OCI-LY7 (cell line): Measurements from ENCODE around the gene CMC1. TPM values are rescaled to one million over a fixed set of nuclear protein-coding genes. Genes with fewer than 3 reads are reported as not detected.

ENCODE experiments used
- BruUV-seq: library from RNA; stranded (reverse); fragments of 400-500 nt; replicated peaks from 2 replicates; lab custom pipeline; 2021; lab: Mats Ljungman, UMichigan
- CTCF ChIA-PET: fragments of 300-600 bp; sonication (Branson Sonifier 250); formaldehyde crosslinking; loops from one replicate; lab custom pipeline; 2022; ENCODE audit warnings: antibody characterized with exemption; ENCODE audit not compliant: unreplicated experiment; lab: Charles Lee
- POLR2A ChIA-PET: fragments of 300-600 bp; sonication (Branson Sonifier 250); formaldehyde crosslinking; loops from one replicate; lab custom pipeline; 2022; ENCODE audit warnings: antibody characterized with exemption; lab: Charles Lee
- DNase-seq: peaks from one replicate; pipeline ENCODE4 v3.0.0-alpha.2; 2015; ENCODE audit warnings: low spot score
- H2AFZ ChIP-seq: fragments of 200-600 bp; sonication (generic), shearing (Covaris generic); 2 replicates; pipeline ENCODE4 v1.6.1; 2014; ENCODE audit warnings: mild to moderate bottlenecking, antibody characterized with exemption, low read length, moderate library complexity
- H3K27ac ChIP-seq: fragments of 200-600 bp; sonication (generic); 2 replicates; pipeline ENCODE4 v1.5.1; 2014; ENCODE audit warnings: mixed run types, low read depth, mild to moderate bottlenecking, moderate library complexity, low read length, inconsistent platforms; ENCODE audit not compliant: poor library complexity, severe bottlenecking
- H3K36me3 ChIP-seq: fragments of 200-600 bp; sonication (generic); 2 replicates; pipeline ENCODE4 v1.6.1; 2014; ENCODE audit warnings: mild to moderate bottlenecking, antibody characterized with exemption, low read length, moderate library complexity, mixed read lengths; ENCODE audit not compliant: insufficient read depth
- H3K4me1 ChIP-seq: fragments of 200-600 bp; sonication (generic); 2 replicates; pipeline ENCODE4 v1.5.1; 2014; ENCODE audit warnings: mild to moderate bottlenecking, low read length; ENCODE audit not compliant: insufficient read depth, poor library complexity, severe bottlenecking
- H3K4me2 ChIP-seq: fragments of 200-600 bp; sonication (generic); 2 replicates; pipeline ENCODE4 v1.6.1; 2014; ENCODE audit warnings: mild to moderate bottlenecking, low read length
- H3K4me3 ChIP-seq: fragments of 200-600 bp; sonication (generic); 2 replicates; pipeline ENCODE4 v1.5.1; 2014; ENCODE audit warnings: mild to moderate bottlenecking, low read depth, low read length; ENCODE audit not compliant: poor library complexity, severe bottlenecking
- H3K79me2 ChIP-seq: fragments of 200-600 bp; sonication (generic); 2 replicates; pipeline ENCODE4 v1.6.1; 2016; ENCODE audit warnings: low read depth, mild to moderate bottlenecking, low read length, moderate library complexity, mixed read lengths; ENCODE audit not compliant: insufficient read depth
- H3K9me2 ChIP-seq: fragments of 200-600 bp; sonication (generic); 2 replicates; pipeline ENCODE4 v1.6.1; 2016; ENCODE audit warnings: mild to moderate bottlenecking, low read length, mixed read lengths; ENCODE audit not compliant: insufficient read depth
- H3K9me3 ChIP-seq: fragments of 200-600 bp; sonication (generic); 2 replicates; pipeline ENCODE4 v1.6.1; 2014; ENCODE audit warnings: mild to moderate bottlenecking, mixed run types, low read length, mixed read lengths
- H4K20me1 ChIP-seq: fragments of 200-600 bp; sonication (generic); 2 replicates; pipeline ENCODE4 v1.6.1; 2014; ENCODE audit warnings: mild to moderate bottlenecking, antibody characterized with exemption, low read length, moderate library complexity, mixed read lengths; ENCODE audit not compliant: insufficient read depth
- CTCF ChIP-seq: fragments of 200-600 bp; sonication (generic); conservative IDR thresholded peaks from 2 replicates; pipeline ENCODE4 v1.5.1; 2014; ENCODE audit warnings: mild to moderate bottlenecking, antibody characterized with exemption, low read length, moderate library complexity, mixed read lengths
- EZH2phosphoT487 ChIP-seq: fragments of 200-600 bp; sonication (generic); IDR thresholded peaks from 2 replicates; pipeline ENCODE4 v1.6.1; 2018; ENCODE audit warnings: low read depth, borderline replicate concordance, mild to moderate bottlenecking, mixed run types, antibody characterized with exemption, low read length, moderate library complexity, mixed read lengths
- intact Hi-C: fragments of 100-400 bp; cut with micrococcal nuclease; formaldehyde crosslinking; loops from one replicate; pipeline ENCODE4 v1.10.0; 2022; ENCODE audit not compliant: unreplicated experiment
- total RNA-seq, 2 experiments: library from RNA; depleted of rRNA in 1 of 2; stranded (reverse); fragments of >200 nt in 1 of 2; shearing (Covaris generic) in 1 of 2; gene quantifications; 2 replicates each; pipeline ENCODE4 v1.2.3, GENCODE V29; 2014 to 2022

The CMC1 gene
- total RNA-seq, 2 experiments from 2014 or later, result 12.1 to 26.9 TPM

GRCh38 chr3:28218917-28219198, 22.6 kb upstream of the CMC1 start:
- Histone ChIP-seq H3K9me3 (no peaks in the 10 kb centered on the region), H3K79me2 (no peaks in the 10 kb centered on the region), H4K20me1 (no peaks in the 10 kb centered on the region), H3K4me1 (no peaks in the 10 kb centered on the region), H3K9me2 (no peaks in the 10 kb centered on the region), H2AFZ (no peak overlapping the region), H3K36me3 (no peaks in the 10 kb centered on the region), H3K4me3 (no peak overlapping the region), H3K4me2 (no peak overlapping the region), H3K27ac (no peak overlapping the region)
- no TSS peak for BruUV-seq
- CTCF ChIA-PET, result no interaction called here
- POLR2A ChIA-PET, result no interaction called here
- TF ChIP-seq EZH2phosphoT487, result no peak
- DNase-seq, result no peak
- intact Hi-C loops, result no loop called here

GRCh38 chr3:28224430-28224829, 17.0 kb upstream of the CMC1 start:
- no peaks in the 10 kb centered on the region for H3K4me1 ChIP-seq
- H3K36me3 ChIP-seq, result no peaks in the 10 kb centered on the region
- H3K27ac ChIP-seq, result no peak overlapping the region
- TF ChIP-seq CTCF (no peak), EZH2phosphoT487 (no peak)
- no peak for DNase-seq
- no TSS peak for BruUV-seq
- H3K79me2 ChIP-seq, result no peaks in the 10 kb centered on the region
- no peaks in the 10 kb centered on the region for H4K20me1 ChIP-seq
- H3K9me3 ChIP-seq, result no peaks in the 10 kb centered on the region
- H3K9me2 ChIP-seq, result no peaks in the 10 kb centered on the region
- H3K4me3 ChIP-seq, result no peak overlapping the region
- H3K4me2 ChIP-seq, result no peak overlapping the region
- CTCF ChIA-PET, result no interaction called here
- no peak overlapping the region for H2AFZ ChIP-seq
- intact Hi-C loops, result no loop called here
- POLR2A ChIA-PET, result no interaction called here

DNA sequence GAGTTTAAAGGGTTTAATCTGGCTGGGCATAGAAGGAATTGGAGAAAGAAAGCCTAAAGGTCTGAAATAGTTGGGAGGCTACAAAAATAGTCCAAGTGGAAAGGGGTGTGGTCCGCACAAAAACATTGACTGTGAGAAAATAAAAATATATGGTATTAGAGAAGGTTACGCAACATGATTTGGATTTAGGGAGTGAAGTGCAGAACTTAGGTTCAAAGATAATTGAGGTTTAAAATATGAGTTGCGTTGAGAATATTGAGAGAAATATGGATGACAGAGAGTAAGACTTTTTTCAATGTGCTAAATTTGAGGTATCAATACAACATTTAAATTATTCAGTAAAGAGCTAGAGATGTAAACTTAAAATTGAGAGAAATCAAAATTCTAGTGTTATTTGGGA, 15.4 kb upstream of the CMC1 start:
- BruUV-seq, result no TSS peak
- H3K27ac ChIP-seq, result no peak overlapping the region
- DNase-seq, result no peak
- H3K4me2 ChIP-seq, result no peak overlapping the region
- TF ChIP-seq CTCF (no peak), EZH2phosphoT487 (no peak)
- H2AFZ ChIP-seq, result no peak overlapping the region
- H3K36me3 ChIP-seq, result no peaks in the 10 kb centered on the region
- H3K4me1 ChIP-seq, result no peaks in the 10 kb centered on the region
- CTCF ChIA-PET, result no interaction called here
- H3K79me2 ChIP-seq, result no peaks in the 10 kb centered on the region
- intact Hi-C loops, result no loop called here
- no peaks in the 10 kb centered on the region for H3K9me3 ChIP-seq
- POLR2A ChIA-PET, result interaction anchor here (1.0 to 2.2 kb wide), 2 partner anchors 10 to 13 kb away, joined by 3 to 5 read pairs; no protein-coding TSS in a partner anchor
- no peaks in the 10 kb centered on the region for H3K9me2 ChIP-seq
- H3K4me3 ChIP-seq, result no peak overlapping the region
- no peaks in the 10 kb centered on the region for H4K20me1 ChIP-seq
